Liver (tissue), 3 donors: ENCODE data around the gene RPH3AL.

Experiments used
- ATF3 ChIP-seq: IDR thresholded peaks from 2 replicates; pipeline ENCODE4 v1.6.1; 2016; ENCODE audit warnings: antibody characterized with exemption
- CTCF ChIP-seq: fragments of 150-350 bp; IDR thresholded peaks from 2 replicates; pipeline ENCODE4 v1.5.1; 2017; ENCODE audit warnings: improper control_type of control experiment, low read depth, low read length; ENCODE audit not compliant: missing input control
- JUND ChIP-seq, 2 donors: IDR thresholded peaks; 2 replicates each; pipeline ENCODE4 v1.6.1; 2016; ENCODE audit warnings: antibody characterized with exemption in 2 of 2
- MAX ChIP-seq: IDR thresholded peaks from 2 replicates; pipeline ENCODE4 v1.6.1; 2016; ENCODE audit warnings: antibody characterized with exemption
- ZBTB33 ChIP-seq: IDR thresholded peaks from 2 replicates; pipeline ENCODE4 v1.6.1; 2016; ENCODE audit warnings: antibody characterized with exemption
- donor health status: healthy.
- donor health status: healthy.

- TF ChIP-seq JUND (IDR thresholded peaks at IDR 0.05): no peak
- TF ChIP-seq CTCF: no peak
- no peak for TF ChIP-seq ZBTB33
- TF ChIP-seq ATF3: no peak
- TF ChIP-seq MAX: no peak
Measured at GRCh38 chr17:306116-306515, 46.5 kb downstream of the RPH3AL start.
